MCF 10A (cell line): ENCODE results near the gene PTPRC. TPM values are rescaled to one million over a fixed set of nuclear protein-coding genes. Genes with fewer than 3 reads are reported as not detected.
A peak's percentile ranks its signal among the peaks of the same experiment; 100 is the strongest.

Source experiments
- BruUV-seq: library from RNA; stranded (reverse); fragments of 400-500 nt; replicated peaks from 2 replicates; lab custom pipeline; 2021; lab: Mats Ljungman, UMichigan
- CTCF ChIA-PET: fragments of 300-600 bp; sonication (Branson Sonifier 250); formaldehyde crosslinking; extraction: SDS; loops from one replicate; lab custom pipeline; 2021; ENCODE audit warnings: antibody characterized with exemption, inconsistent platforms; lab: Yijun Ruan, JAX
- POLR2A ChIA-PET: fragments of 300-600, 350-650 bp; sonication (Branson Sonifier 250); formaldehyde crosslinking; extraction: SDS; loops from one replicate; lab custom pipeline; 2020; ENCODE audit warnings: antibody characterized with exemption, inconsistent platforms; lab: Yijun Ruan, JAX
- DNase-seq: peaks from one replicate; pipeline ENCODE4 v3.0.0-alpha.2; 2018; ENCODE audit not compliant: unreplicated experiment
- H3K27ac Mint-ChIP-seq: one replicate; pipeline ENCODE4 v1.8.0; 2022; ENCODE audit warnings: mild to moderate bottlenecking, low read depth, mixed read lengths; ENCODE audit not compliant: unreplicated experiment
- H3K27me3 Mint-ChIP-seq: one replicate; pipeline ENCODE4 v1.8.0; 2022; ENCODE audit warnings: mixed read lengths; ENCODE audit not compliant: insufficient read depth, unreplicated experiment
- H3K36me3 Mint-ChIP-seq: one replicate; pipeline ENCODE4 v1.8.0; 2022; ENCODE audit warnings: mild to moderate bottlenecking, moderate library complexity, mixed read lengths; ENCODE audit not compliant: insufficient read depth, unreplicated experiment
- H3K4me1 Mint-ChIP-seq: one replicate; pipeline ENCODE4 v1.8.0; 2022; ENCODE audit warnings: mixed read lengths; ENCODE audit not compliant: insufficient read depth, unreplicated experiment
- H3K4me3 Mint-ChIP-seq: one replicate; pipeline ENCODE4 v1.8.0; 2022; ENCODE audit warnings: mild to moderate bottlenecking, moderate library complexity, mixed read lengths; ENCODE audit not compliant: unreplicated experiment
- H3K9me3 Mint-ChIP-seq: one replicate; pipeline ENCODE4 v1.8.0; 2022; ENCODE audit warnings: mixed read lengths; ENCODE audit not compliant: unreplicated experiment
- intact Hi-C: fragments of 100-400 bp; cut with micrococcal nuclease; formaldehyde crosslinking; loops from 2 replicates; pipeline ENCODE4 v1.14.1; 2022
- total RNA-seq: library from RNA; stranded (reverse); gene quantifications from 2 replicates; pipeline ENCODE4 v1.2.3, GENCODE V29; 2022
- TF ChIP-seq, protein P1 (sequence below): fragments of 200-600 bp; IDR thresholded peaks from one replicate; pipeline ENCODE4 v1.8.0; 2022; ENCODE audit warnings: antibody characterized with exemption, mild to moderate bottlenecking; ENCODE audit not compliant: unreplicated experiment

Gene PTPRC
- total RNA-seq, 1 experiment from 2014 or later, result not detected

DNA sequence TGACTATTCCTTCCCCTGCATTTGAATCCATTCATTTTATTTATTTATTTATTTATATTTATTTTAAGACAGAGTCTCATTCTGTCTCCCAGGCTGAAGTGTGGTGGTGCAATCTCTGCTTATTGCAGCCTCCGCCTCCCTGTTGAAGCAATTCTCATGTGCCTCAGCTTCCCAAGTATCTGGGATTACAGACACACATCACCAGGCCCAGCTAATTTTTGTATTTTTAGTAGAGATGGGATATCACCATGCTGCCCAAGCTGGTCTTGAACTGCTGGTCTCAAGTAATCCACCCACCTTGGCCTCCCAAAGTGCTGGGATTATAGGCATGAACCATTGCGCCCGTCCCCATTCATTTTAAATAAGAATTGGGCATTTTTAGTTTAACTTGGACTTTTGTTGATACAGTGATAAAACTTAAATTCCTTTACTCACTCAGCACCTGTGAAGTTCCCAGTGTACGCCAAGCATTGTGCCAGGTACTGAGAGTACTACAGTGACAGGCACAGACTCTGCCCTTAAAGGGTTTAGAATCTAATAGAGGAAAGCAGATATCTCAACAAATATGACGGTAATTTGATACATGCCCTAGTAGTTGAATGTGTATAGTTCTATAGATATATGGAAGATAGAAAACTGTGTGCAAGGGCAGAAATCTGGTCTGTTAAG lies 90.5 kb downstream of the PTPRC start:
- Mint-ChIP-seq H3K9me3 (no peaks in the 10 kb centered on the region), H3K27me3 (no peaks in the 10 kb centered on the region), H3K27ac (no peak overlapping the region), H3K4me3 (no peak overlapping the region), H3K4me1 (no peaks in the 10 kb centered on the region), H3K36me3 (no peaks in the 10 kb centered on the region)
- intact Hi-C loops, result no loop called here
- CTCF ChIA-PET, result interaction anchor here (1.2 kb wide), 1 partner anchor 43 kb away, joined by 3 read pairs; no protein-coding TSS in a partner anchor
- no TSS peak for BruUV-seq
- DNase-seq, result no peak
- POLR2A ChIA-PET, result no interaction called here
- TF ChIP-seq, protein P1, sequence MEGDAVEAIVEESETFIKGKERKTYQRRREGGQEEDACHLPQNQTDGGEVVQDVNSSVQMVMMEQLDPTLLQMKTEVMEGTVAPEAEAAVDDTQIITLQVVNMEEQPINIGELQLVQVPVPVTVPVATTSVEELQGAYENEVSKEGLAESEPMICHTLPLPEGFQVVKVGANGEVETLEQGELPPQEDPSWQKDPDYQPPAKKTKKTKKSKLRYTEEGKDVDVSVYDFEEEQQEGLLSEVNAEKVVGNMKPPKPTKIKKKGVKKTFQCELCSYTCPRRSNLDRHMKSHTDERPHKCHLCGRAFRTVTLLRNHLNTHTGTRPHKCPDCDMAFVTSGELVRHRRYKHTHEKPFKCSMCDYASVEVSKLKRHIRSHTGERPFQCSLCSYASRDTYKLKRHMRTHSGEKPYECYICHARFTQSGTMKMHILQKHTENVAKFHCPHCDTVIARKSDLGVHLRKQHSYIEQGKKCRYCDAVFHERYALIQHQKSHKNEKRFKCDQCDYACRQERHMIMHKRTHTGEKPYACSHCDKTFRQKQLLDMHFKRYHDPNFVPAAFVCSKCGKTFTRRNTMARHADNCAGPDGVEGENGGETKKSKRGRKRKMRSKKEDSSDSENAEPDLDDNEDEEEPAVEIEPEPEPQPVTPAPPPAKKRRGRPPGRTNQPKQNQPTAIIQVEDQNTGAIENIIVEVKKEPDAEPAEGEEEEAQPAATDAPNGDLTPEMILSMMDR, result no peak

DNA sequence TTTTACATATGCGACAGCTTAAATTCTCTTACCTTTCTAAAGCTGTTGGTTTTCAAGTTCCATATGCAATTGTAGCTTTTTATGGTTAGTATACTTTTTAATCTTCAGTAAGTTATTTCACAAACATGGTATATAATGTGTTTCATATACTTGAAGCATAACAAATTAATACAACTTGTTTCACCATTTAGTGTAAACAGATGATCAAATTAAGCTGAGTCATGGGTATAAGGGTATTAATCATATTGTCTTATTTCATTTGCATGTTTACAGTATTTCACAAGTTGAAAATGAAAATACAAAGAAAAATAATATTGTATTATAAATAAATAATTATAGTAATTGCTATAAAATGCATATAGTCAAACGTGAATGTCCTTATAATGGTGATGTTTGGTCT lies 92.1 kb downstream of the PTPRC start:
- H3K27ac Mint-ChIP-seq, result no peak overlapping the region
- ChIA-PET POLR2A (no interaction called here), CTCF (interaction anchor here (0.5 kb wide), 1 partner anchor 26 kb away, joined by 6 read pairs; no protein-coding TSS in a partner anchor)
- H3K4me1 Mint-ChIP-seq, result no peaks in the 10 kb centered on the region
- H3K4me3 Mint-ChIP-seq, result no peak overlapping the region
- no peaks in the 10 kb centered on the region for H3K9me3 Mint-ChIP-seq
- no peaks in the 10 kb centered on the region for H3K27me3 Mint-ChIP-seq
- TF ChIP-seq, protein P1, result no peak
- no peak for DNase-seq
- no peaks in the 10 kb centered on the region for H3K36me3 Mint-ChIP-seq
- no TSS peak for BruUV-seq
- intact Hi-C loops, result no loop called here

DNA sequence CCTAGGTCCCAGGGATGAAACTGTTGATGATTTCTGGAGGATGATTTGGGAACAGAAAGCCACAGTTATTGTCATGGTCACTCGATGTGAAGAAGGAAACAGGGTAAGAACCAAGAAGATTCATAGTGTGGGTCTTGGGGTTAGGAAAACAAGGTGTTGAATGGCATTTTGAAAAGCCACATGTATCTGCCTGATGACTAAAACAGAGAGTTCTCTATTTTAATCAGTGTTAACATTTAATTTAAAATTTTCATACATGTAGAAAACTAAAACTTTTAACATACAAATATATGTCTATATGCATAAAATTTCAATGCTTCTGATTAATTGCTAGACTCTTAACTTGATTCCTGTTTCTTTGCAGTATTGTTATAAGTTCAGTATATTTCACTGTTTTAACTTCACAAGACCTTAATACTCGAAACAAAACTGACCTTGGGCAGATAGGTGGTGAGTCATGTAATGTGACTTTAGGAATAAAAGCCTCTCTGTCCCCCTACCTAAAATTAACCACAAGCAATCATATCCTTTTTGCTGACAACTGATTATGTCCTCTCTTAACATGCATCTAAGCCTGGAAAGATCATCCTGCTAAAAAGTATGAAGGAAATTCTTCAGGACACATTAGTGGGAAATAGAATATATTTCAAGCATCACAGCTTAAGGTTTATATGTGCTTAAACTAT lies 95.6 kb downstream of the PTPRC start:
- H3K4me3 Mint-ChIP-seq, result no peak overlapping the region
- H3K36me3 Mint-ChIP-seq, result no peaks in the 10 kb centered on the region
- no peak for DNase-seq
- H3K27ac Mint-ChIP-seq, result no peak overlapping the region
- intact Hi-C loops, result no loop called here
- no TSS peak for BruUV-seq
- H3K9me3 Mint-ChIP-seq, result peaks cover 22% of the 10 kb centered on the region
- TF ChIP-seq, protein P1, result no peak
- POLR2A ChIA-PET, result interaction anchor here (0.6 kb wide), 1 partner anchor 74 kb away, joined by 3 read pairs; no protein-coding TSS in a partner anchor
- H3K27me3 Mint-ChIP-seq, result no peaks in the 10 kb centered on the region
- H3K4me1 Mint-ChIP-seq, result no peaks in the 10 kb centered on the region
- CTCF ChIA-PET, result interaction anchor here (0.7 kb wide), 1 partner anchor 72 kb away, joined by 3 read pairs; no protein-coding TSS in a partner anchor

DNA sequence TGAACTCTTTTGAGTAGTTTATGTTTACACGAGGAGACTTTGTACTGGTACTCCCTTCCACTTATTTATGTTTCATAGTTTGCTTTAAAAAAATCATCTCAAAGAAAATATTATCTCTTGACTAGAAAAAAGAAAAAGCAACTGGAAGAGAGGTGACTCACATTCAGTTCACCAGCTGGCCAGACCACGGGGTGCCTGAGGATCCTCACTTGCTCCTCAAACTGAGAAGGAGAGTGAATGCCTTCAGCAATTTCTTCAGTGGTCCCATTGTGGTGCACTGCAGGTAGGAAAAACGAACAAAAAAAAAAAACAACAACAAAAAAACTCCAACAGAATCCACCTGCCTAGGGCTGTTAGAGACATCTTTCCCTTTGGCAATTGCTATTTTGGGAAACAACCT lies 102.9 kb downstream of the PTPRC start:
- DNase-seq, result peak; percentile 14
- intact Hi-C loops, result no loop called here
- no peaks in the 10 kb centered on the region for H3K4me1 Mint-ChIP-seq
- H3K27me3 Mint-ChIP-seq, result no peaks in the 10 kb centered on the region
- TF ChIP-seq, protein P1, result no peak
- peaks cover 15% of the 10 kb centered on the region for H3K9me3 Mint-ChIP-seq
- BruUV-seq, result no TSS peak
- H3K36me3 Mint-ChIP-seq, result no peaks in the 10 kb centered on the region
- CTCF ChIA-PET, result interaction anchor here (0.9 to 1.1 kb wide), 2 partner anchors 680 to 803 kb away, joined by 3 read pairs; no protein-coding TSS in a partner anchor
- no peak overlapping the region for H3K27ac Mint-ChIP-seq
- POLR2A ChIA-PET, result interaction anchor here (0.6 to 1.0 kb wide), 2 partner anchors 10 to 202 kb away, joined by 3 to 4 read pairs; no protein-coding TSS in a partner anchor
- no peak overlapping the region for H3K4me3 Mint-ChIP-seq
